Stimulated activated CD8-positive, alpha-beta memory T cell treated with anti-CD3 and anti-CD28 coated beads, Interleukin-15, amount 100 ng/mL, for 4 hours (primary cell): ENCODE measurements around the gene SYT13.

Experiments
- DNase-seq, 2 donors: peaks; one replicate each; pipeline ENCODE4 v3.0.0-alpha.2; 2020; ENCODE audit warnings: low read depth in 2 of 2

The SYT13 gene

GRCh38 chr11:45218705-45219104, 67.4 kb downstream of the SYT13 start:
- DNase-seq = no peak

GRCh38 chr11:45217991-45218390, 68.2 kb downstream of the SYT13 start:
- DNase-seq = no peak

DNA sequence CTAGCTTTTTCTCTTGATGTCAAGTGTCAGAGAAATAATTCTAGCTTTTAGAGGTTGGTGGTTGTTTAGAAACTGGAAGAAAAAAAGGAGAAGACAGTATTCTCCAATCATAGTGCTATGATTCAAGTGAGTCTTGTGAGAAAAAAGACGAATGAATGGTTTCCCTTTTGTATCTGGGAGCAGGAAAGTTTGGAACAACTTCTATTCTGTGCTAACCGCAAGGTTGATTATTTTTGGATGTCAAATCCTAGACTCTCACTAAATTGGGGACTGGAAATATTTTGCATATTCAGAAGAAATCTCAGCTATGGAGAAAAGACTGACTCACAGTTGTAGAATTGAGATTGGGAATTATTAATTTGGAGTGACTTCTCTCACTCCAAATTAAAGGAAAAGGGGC, 69.2 kb downstream of the SYT13 start:
- no peak for DNase-seq

DNA sequence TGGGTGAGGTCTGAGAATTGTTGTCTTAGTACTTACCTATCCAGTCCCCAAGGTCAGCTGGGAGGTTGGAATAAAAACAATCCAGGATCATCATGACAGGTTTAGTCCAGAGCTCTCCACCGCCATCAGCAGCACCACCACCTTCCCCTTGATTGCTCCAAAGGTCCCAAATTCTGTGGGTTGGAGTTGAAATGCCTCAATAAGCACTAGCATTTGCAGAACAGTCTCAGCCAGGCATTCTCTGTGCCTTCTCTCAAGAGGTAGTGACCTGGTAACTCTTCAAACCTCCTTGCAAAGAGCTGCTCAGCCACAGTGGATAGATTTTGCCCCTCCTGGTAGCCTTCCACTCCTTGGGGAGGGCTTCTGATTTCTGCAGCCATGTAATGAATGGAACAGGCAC, 70.1 kb downstream of the SYT13 start:
- DNase-seq = no peak

DNA sequence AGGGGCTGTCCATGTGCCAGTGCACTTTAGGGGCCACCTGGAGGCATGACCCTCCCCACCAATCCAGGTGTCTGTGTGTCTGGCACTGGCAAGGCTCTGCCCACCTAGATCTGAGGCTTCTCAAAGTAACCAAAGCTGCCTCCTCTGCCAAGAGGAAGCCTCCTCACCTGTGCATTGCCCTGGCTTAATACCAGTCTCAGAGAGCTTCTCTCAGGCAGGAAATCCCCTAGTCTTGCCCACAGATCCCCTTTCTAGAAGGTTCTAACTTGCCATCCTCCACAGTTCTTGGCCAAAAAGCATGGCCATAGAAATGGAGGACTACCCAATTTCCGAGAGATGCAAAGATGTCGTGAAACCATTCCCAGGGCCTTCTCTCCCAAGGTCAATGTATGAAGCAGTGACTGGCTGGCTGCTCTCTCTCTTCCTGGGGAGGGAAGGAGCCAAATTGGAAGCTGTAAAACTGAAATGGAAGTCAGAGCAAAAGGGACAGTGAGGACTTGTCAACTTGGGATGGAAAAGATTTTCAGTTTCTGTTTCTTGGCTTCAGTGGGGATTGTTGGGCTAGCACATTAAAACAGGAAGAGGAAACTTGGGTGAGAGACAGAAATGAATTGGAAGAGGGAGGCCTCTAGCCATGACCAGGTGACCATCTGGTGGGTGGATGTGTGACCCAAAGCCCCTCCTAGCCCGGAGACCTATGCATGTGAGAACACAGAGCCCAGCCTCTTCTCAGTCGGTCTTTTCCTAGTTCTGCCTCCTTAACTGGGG, 70.9 kb downstream of the SYT13 start:
- no peak for DNase-seq

GRCh38 chr11:45213717-45214116, 72.4 kb downstream of the SYT13 start:
- no peak for DNase-seq

DNA sequence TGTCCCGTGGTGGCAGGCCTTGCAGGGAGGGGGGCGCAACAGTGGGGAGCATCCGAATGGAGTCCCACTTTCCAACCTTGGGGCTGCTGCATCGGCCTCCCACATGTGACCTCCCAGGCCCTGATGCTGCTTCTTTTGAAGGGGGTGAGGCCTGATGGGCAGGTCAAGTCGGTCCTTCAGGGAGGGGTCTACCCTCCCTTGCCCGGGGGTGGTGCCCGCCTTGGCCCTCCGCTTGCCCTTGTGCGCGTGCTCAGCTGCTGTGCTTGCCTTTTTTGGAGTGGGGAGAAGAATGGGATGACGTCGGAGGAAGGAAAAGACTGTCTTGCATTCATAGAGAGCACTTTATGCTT, 72.8 kb downstream of the SYT13 start:
- DNase-seq = no peak

DNA sequence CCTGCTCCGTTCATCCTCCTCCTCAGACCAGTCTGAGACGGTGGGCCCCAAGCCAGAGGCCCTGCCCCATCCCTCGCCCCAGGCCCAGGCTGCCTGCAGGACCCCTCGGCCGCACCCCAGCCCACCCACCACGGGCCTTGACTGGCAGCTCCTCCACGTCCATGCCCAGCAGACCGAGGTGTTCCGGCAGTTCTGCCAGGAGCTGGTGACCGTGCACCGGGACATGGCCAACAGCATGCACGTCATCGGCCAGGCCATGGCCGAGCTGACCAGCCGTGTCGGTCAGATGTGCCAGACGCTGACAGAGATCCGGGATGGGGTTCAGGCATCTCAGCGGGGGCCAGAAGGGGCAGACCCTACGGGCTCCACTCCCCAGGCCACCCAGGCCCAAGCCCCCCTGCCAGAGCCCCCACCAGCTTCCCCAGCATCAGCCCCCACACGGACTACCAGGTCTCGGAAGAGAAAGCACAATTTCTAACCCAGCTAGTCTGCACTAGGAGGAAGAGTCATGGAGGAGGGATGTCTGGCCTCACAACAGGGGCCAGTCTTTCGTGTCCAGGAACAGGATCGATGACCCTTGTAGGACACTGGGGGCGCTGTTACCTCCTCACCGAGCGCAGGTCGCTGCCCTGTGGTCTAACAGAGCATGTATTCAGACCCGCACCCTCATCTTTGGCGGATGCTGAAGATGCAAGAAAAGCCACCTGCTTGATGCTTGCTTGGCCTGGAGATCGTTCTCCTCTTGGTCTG, 73.4 kb downstream of the SYT13 start:
- no peak for DNase-seq

GRCh38 chr11:45211732-45212131, 74.4 kb downstream of the SYT13 start:
- DNase-seq = no peak

DNA sequence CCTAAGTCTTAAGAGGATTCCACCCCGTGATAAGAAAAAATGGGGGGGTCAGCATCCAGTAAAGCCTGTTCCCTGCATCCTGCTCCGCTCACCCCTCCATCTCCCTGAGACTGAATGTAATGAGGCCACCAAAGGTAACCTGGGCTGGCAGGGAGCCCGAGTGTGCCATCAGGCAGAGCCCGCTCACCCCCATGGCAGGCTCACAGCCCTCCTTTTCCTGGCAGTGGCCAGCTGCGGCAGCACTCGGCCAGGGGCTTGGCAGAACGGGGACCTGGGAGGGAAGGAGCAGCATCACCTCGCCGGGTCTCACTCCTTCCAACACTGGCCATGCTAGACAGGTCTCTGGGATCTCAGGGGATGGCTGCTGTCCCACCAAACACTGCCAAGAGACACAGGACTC, 75.3 kb downstream of the SYT13 start:
- no peak for DNase-seq

GRCh38 chr11:45209891-45210699, 76.0 kb downstream of the SYT13 start:
- DNase-seq = no peak

GRCh38 chr11:45209000-45209879, 76.9 kb downstream of the SYT13 start:
- no peak for DNase-seq

- no peak for DNase-seq
Observed at GRCh38 chr11:45208135-45208534, 78.0 kb downstream of the SYT13 start.

- DNase-seq = no peak
Observed at GRCh38 chr11:45205978-45206377, 80.2 kb downstream of the SYT13 start.

DNA sequence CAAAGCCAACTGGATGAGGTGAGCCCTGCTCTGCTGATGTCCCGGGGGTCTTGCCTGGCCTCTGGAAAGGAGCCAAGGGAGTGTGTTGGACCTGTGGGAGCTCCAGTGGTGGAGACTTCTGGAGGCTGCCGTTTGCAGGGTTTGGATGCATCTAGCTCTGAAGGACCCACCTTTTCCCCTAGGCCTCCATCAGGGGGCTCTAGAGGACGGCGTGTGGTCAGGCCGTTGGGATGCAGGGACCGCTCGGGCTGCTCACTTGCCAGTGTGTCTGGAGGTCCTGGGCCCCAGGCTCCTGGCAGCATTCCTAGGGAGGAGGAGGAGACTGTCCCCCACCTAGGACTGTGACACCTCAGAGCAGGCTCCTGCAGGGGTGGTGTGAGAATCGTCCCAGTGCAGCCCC, 81.4 kb downstream of the SYT13 start:
- DNase-seq = no peak

DNA sequence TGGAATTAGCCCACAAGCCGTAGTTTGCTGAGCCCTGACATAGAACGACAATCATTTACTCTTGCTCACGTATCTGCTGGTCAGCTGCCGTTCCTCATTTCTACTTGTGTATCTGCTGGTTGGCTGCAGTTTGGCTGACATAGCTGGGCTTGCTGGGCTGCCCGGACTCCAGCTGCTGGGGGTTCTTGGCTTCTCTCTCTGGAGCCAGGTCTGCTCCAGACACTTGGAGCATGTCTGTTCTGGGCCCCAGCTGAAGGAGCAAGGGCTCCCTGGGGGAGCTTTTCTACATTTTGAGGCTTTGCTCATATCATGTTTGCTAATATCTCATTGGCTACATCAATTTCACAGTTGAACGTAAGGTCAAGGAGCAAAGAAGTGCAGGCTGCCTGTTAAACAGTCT, 92.4 kb downstream of the SYT13 start:
- DNase-seq = no peak
